Endothelial cell (in vitro differentiated cells): Measurements from ENCODE around the gene RAB40B. TPM values are rescaled to one million over a fixed set of nuclear protein-coding genes. Genes with fewer than 3 reads are reported as not detected.

ENCODE experiments used
- DNase-seq: peaks from one replicate; pipeline ENCODE4 v3.0.0; 2021; ENCODE audit warnings: low spot score
- H3K27ac Mint-ChIP-seq: one replicate; pipeline ENCODE4 v1.8.0; 2021; ENCODE audit warnings: mixed read lengths, inconsistent platforms; ENCODE audit not compliant: unreplicated experiment
- H3K27me3 Mint-ChIP-seq: one replicate; pipeline ENCODE4 v1.8.0; 2021; ENCODE audit warnings: mild to moderate bottlenecking, moderate library complexity, mixed read lengths, inconsistent platforms; ENCODE audit not compliant: unreplicated experiment
- H3K36me3 Mint-ChIP-seq: one replicate; pipeline ENCODE4 v1.8.0; 2021; ENCODE audit warnings: mild to moderate bottlenecking, low read depth, mixed read lengths, inconsistent platforms; ENCODE audit not compliant: unreplicated experiment
- H3K4me1 Mint-ChIP-seq: one replicate; pipeline ENCODE4 v1.8.0; 2021; ENCODE audit warnings: mild to moderate bottlenecking, mixed read lengths, inconsistent platforms; ENCODE audit not compliant: unreplicated experiment
- H3K4me3 Mint-ChIP-seq: one replicate; pipeline ENCODE4 v1.8.0; 2021; ENCODE audit warnings: mild to moderate bottlenecking, mixed read lengths, inconsistent platforms; ENCODE audit not compliant: unreplicated experiment
- H3K9me3 Mint-ChIP-seq: one replicate; pipeline ENCODE4 v1.8.0; 2021; ENCODE audit warnings: mixed read lengths, inconsistent platforms; ENCODE audit not compliant: unreplicated experiment
- total RNA-seq: library from RNA; stranded (reverse); fragmentation: NEBNext Ultra II Directional; extraction: Animal tissue kit (Norgen Biotek cat#: 25700); gene quantifications from one replicate; pipeline ENCODE4 v1.2.1, GENCODE V29; 2021; ENCODE audit not compliant: unreplicated experiment
- TF ChIP-seq, protein P1 (sequence below): fragments of 200-600 bp; sonication (generic); IDR thresholded peaks from one replicate; pipeline ENCODE4 v1.5.0; 2021; ENCODE audit warnings: antibody characterized with exemption; ENCODE audit not compliant: unreplicated experiment

The RAB40B gene
- total RNA-seq, 1 donor from 2014 or later, result 6.7 TPM

DNA sequence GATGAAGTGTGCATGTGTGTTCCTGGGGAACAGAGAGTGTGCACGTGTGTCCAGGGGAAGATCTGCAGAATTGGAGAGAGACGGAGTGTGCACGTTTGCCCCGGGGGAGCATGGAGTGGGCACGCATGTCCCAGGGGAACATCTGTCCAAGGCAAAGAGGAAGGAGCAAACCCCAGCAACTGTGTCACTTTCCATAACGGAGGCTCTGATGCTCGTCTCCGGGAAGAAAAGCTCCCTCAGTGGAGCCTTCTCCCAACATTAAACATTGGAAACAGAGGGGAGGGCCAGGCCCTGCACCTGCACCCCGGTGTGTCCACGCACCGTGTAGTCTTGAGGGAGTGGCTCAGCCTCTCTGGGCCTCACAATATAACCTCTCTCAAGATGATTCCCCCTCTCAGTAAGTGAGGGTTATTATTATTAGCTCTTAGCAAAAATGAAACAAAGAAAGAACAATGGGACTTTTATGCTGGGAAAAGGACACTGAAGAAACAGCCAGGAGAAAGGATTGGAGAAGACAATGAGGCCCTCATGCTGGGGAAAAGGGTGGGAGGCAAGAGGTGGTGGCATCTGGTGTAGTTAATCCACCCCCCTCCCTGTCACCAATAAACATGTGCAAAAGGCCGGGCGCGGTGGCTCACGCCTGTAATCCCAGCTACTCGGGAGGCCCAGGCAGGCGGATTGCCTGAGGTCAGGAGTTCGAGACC is 7.6 kb downstream of the RAB40B start:
- H3K36me3 Mint-ChIP-seq, result peaks cover 13% of the 10 kb centered on the region
- DNase-seq, result no peak
- H3K4me3 Mint-ChIP-seq, result no peak overlapping the region
- H3K4me1 Mint-ChIP-seq, result no peaks in the 10 kb centered on the region
- TF ChIP-seq, protein P1, sequence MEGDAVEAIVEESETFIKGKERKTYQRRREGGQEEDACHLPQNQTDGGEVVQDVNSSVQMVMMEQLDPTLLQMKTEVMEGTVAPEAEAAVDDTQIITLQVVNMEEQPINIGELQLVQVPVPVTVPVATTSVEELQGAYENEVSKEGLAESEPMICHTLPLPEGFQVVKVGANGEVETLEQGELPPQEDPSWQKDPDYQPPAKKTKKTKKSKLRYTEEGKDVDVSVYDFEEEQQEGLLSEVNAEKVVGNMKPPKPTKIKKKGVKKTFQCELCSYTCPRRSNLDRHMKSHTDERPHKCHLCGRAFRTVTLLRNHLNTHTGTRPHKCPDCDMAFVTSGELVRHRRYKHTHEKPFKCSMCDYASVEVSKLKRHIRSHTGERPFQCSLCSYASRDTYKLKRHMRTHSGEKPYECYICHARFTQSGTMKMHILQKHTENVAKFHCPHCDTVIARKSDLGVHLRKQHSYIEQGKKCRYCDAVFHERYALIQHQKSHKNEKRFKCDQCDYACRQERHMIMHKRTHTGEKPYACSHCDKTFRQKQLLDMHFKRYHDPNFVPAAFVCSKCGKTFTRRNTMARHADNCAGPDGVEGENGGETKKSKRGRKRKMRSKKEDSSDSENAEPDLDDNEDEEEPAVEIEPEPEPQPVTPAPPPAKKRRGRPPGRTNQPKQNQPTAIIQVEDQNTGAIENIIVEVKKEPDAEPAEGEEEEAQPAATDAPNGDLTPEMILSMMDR, result no peak
- H3K27me3 Mint-ChIP-seq, result peaks cover 12% of the 10 kb centered on the region
- H3K27ac Mint-ChIP-seq, result no peak overlapping the region
- peaks cover 9% of the 10 kb centered on the region for H3K9me3 Mint-ChIP-seq

DNA sequence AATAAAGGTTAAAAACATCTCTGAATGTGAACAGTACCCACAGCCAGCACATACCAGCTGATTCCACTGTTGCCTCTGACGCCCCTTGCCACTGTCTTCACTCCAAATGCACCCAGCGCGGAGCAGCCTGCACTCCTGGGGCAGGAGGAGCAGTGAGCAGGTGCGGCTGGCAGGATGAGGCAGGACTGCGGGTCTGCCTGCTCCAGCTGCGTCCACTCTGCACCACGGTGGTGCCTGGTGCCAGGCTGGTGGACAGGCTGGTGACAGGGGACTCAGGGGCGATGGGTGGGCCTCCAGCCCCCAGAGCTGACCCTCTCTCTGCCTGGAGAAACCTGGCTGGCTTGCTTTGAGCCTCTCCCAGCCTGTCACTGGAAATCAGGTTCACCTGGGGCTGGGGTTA is 9.4 kb downstream of the RAB40B start:
- Mint-ChIP-seq H3K36me3 (peaks cover 8% of the 10 kb centered on the region), H3K27me3 (peaks cover 5% of the 10 kb centered on the region), H3K27ac (no peak overlapping the region), H3K4me1 (no peaks in the 10 kb centered on the region), H3K9me3 (peaks cover 4% of the 10 kb centered on the region), H3K4me3 (no peak overlapping the region)
- TF ChIP-seq, protein P1, result no peak
- DNase-seq, result no peak

DNA sequence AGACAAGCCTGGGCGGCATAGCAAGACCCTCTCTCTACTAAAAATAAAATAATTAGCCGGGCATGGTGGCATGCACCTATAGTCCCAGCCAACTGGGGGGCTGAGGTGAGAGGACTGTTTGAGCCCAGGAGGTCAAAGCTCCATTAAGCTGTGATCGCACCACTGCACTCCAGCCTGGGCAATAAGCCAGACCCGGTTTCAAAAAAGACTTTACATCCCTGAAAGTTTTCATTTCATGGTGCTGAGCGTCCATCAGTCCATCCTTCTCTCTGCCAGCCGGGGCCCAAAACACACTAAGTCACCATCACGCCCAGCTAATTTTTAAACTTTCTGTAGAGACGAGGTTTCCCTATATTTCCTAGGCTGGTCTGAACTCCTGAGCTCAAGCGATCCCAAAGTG is 10.6 kb downstream of the RAB40B start:
- peaks cover 3% of the 10 kb centered on the region for H3K27me3 Mint-ChIP-seq
- no peak for DNase-seq
- no peak overlapping the region for H3K4me3 Mint-ChIP-seq
- peaks cover 8% of the 10 kb centered on the region for H3K36me3 Mint-ChIP-seq
- no peak overlapping the region for H3K27ac Mint-ChIP-seq
- H3K9me3 Mint-ChIP-seq, result no peaks in the 10 kb centered on the region
- TF ChIP-seq, protein P1, result no peak
- no peaks in the 10 kb centered on the region for H3K4me1 Mint-ChIP-seq

DNA sequence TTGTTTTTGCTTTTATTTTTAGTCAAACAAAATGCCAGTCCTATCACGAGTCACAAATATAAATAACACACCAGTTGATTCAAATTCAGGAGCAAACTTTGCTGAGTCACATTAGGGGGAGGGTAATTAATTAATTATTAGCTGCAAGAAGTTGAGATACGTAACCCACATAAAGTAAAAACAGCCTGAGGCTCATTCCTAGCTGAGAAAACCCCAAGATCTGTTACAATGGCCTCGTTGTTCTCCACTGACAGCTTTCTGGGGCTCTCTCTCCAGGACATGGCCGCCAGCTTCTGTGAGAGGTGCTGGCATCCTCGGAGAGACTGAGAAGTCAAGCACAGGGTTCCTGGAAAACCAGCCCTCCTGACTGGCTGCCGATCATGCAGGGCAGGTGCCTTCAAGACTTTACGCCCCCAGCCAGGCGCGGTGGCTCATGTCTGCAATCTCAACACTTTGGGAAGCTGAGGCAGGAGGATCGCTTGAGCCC is 11.1 kb downstream of the RAB40B start:
- TF ChIP-seq, protein P1, result no peak
- Mint-ChIP-seq H3K36me3 (peaks cover 8% of the 10 kb centered on the region), H3K27me3 (peaks cover 3% of the 10 kb centered on the region), H3K4me1 (no peaks in the 10 kb centered on the region), H3K4me3 (no peak overlapping the region), H3K9me3 (no peaks in the 10 kb centered on the region), H3K27ac (no peak overlapping the region)
- DNase-seq, result no peak
